Neural cell (in vitro differentiated cells): ENCODE measurements around the gene TMEM43. TPM values are rescaled to one million over a fixed set of nuclear protein-coding genes. Genes with fewer than 3 reads are reported as not detected.

Source experiments
- H2AFZ ChIP-seq: fragments of 200-600, 300-800 bp; sonication (generic), shearing (Covaris generic); 2 replicates; pipeline ENCODE4 v1.6.0; 2014; ENCODE audit warnings: low read depth, mild to moderate bottlenecking, antibody characterized with exemption, low read length, moderate library complexity
- H3F3A ChIP-seq: fragments of 200-600 bp; shearing (Covaris generic); 2 replicates; pipeline ENCODE4 v1.6.1; 2016; ENCODE audit warnings: mild to moderate bottlenecking, moderate library complexity, mixed read lengths, antibody characterized with exemption, low read length; ENCODE audit not compliant: insufficient read depth, poor library complexity, severe bottlenecking
- H3K27ac ChIP-seq: fragments of 200-600, 300-800 bp; sonication (generic), shearing (Covaris generic); 2 replicates; pipeline ENCODE4 v1.5.1; 2014; ENCODE audit warnings: mild to moderate bottlenecking, low read length, moderate library complexity
- H3K27me3 ChIP-seq: fragments of 300-800, 200-600 bp; sonication (generic), shearing (Covaris generic); 2 replicates; pipeline ENCODE4 v1.6.0; 2014; ENCODE audit warnings: mild to moderate bottlenecking, low read depth, low read length, moderate library complexity; ENCODE audit not compliant: insufficient read depth
- H3K36me3 ChIP-seq: fragments of 300-800, 200-600 bp; sonication (generic), shearing (Covaris generic); 2 replicates; pipeline ENCODE4 v1.5.1; 2014; ENCODE audit warnings: mild to moderate bottlenecking, antibody characterized with exemption, low read length, moderate library complexity; ENCODE audit not compliant: insufficient read depth
- H3K4me2 ChIP-seq: fragments of 300-800, 200-600 bp; sonication (generic), shearing (Covaris generic); 2 replicates; pipeline ENCODE4 v1.6.0; 2014; ENCODE audit warnings: mild to moderate bottlenecking, low read length
- H3K4me3 ChIP-seq: fragments of 300-800, 200-600 bp; sonication (generic), shearing (Covaris generic); 2 replicates; pipeline ENCODE4 v1.5.1; 2014; ENCODE audit warnings: mild to moderate bottlenecking, low read length, moderate library complexity
- H3K79me2 ChIP-seq: fragments of 200-600 bp; shearing (Covaris generic); replicated peaks from 2 replicates; pipeline ENCODE4 v1.6.0; 2014; ENCODE audit warnings: mild to moderate bottlenecking, low read length, moderate library complexity; ENCODE audit not compliant: insufficient read depth
- H3K9ac ChIP-seq: fragments of 300-800, 200-600 bp; sonication (generic), shearing (Covaris generic); 2 replicates; pipeline ENCODE4 v1.6.1; 2016; ENCODE audit warnings: mild to moderate bottlenecking, low read length, mixed read lengths
- H3K9me2 ChIP-seq: fragments of 200-600 bp; shearing (Covaris generic); 2 replicates; pipeline ENCODE4 v1.6.1; 2016; ENCODE audit warnings: mild to moderate bottlenecking, low read length, mixed read lengths; ENCODE audit not compliant: insufficient read depth
- H3K9me3 ChIP-seq: fragments of 200-600, 300-800 bp; sonication (generic), shearing (Covaris generic); 2 replicates; pipeline ENCODE4 v1.6.1; 2016; ENCODE audit warnings: mild to moderate bottlenecking, mixed run types, low read length, moderate library complexity, mixed read lengths
- H4K20me1 ChIP-seq: fragments of 200-600 bp; shearing (Covaris generic); 2 replicates; pipeline ENCODE4 v1.6.1; 2016; ENCODE audit warnings: mild to moderate bottlenecking, mixed run types; ENCODE audit not compliant: insufficient read depth
- EP300 ChIP-seq: fragments of 450-650 bp; conservative IDR thresholded peaks from 2 replicates; pipeline ENCODE4 v1.6.1; 2014; ENCODE audit warnings: antibody characterized with exemption, mild to moderate bottlenecking, moderate library complexity; ENCODE audit not compliant: poor library complexity, severe bottlenecking
- EZH2 ChIP-seq: fragments of 200-600, 300-800 bp; shearing (Covaris generic), sonication (generic); IDR thresholded peaks from 2 replicates; pipeline ENCODE4 v1.6.1; 2014; ENCODE audit warnings: antibody characterized with exemption, low read length, borderline replicate concordance, mild to moderate bottlenecking; ENCODE audit not compliant: insufficient read depth, poor library complexity, severe bottlenecking
- MXI1 ChIP-seq: fragments of 450-650 bp; conservative IDR thresholded peaks from 2 replicates; pipeline ENCODE4 v1.6.1; 2014; ENCODE audit warnings: antibody characterized with exemption, mild to moderate bottlenecking; ENCODE audit not compliant: poor library complexity, severe bottlenecking
- POLR2AphosphoS5 ChIP-seq: IDR thresholded peaks from 2 replicates; pipeline ENCODE4 v1.6.1; 2012
- RAD21 ChIP-seq: fragments of 450-650 bp; conservative IDR thresholded peaks from 2 replicates; pipeline ENCODE4 v1.6.1; 2014; ENCODE audit warnings: antibody characterized with exemption, mild to moderate bottlenecking, moderate library complexity
- REST ChIP-seq: IDR thresholded peaks from 2 replicates; pipeline ENCODE4 v1.6.1; 2012; ENCODE audit warnings: borderline replicate concordance
- SMC3 ChIP-seq: fragments of 450-650 bp; conservative IDR thresholded peaks from 2 replicates; pipeline ENCODE4 v1.6.1; 2014; ENCODE audit warnings: antibody characterized with exemption, mild to moderate bottlenecking, moderate library complexity; ENCODE audit not compliant: poor library complexity
- TAF1 ChIP-seq: IDR thresholded peaks from 2 replicates; pipeline ENCODE4 v1.6.1; 2012; ENCODE audit warnings: low read depth
- polyA plus RNA-seq: library from polyadenylated mRNA; depleted of rRNA; stranded (reverse); fragments of >200 nt; gene quantifications from 2 replicates; pipeline ENCODE4 v1.2.3, GENCODE V29; 2014
- TF ChIP-seq, protein P1 (sequence below): fragments of 450-650 bp; IDR thresholded peaks from 2 replicates; pipeline ENCODE4 v1.5.1; 2014; ENCODE audit warnings: antibody characterized with exemption, mild to moderate bottlenecking, moderate library complexity; ENCODE audit not compliant: poor library complexity, severe bottlenecking

Gene TMEM43
- polyA plus RNA-seq, 1 donor from 2014 or later = 61.3 TPM

GRCh38 chr3:14178247-14179113 is 53.6 kb downstream of the TMEM43 start, which contains the start of the genes LSM3 and XPC:
LSM3 (plus strand) TSS chr3:14178817; CDS start chr3:14178861, 44 bp downstream.
XPC (minus strand) TSS chr3:14178601; CDS start chr3:14178568, 33 bp downstream.
- Histone ChIP-seq H2AFZ (peak within 1 kb of the TSS; percentile 92), H3K9ac (peak within 1 kb of the TSS; percentile 86), H3K4me3 (peak within 1 kb of the TSS; percentile 85), H3K36me3 (no peaks in the 10 kb centered on the region), H3K27me3 (no peaks in the 10 kb centered on the region), H4K20me1 (no peaks in the 10 kb centered on the region), H3K27ac (peak within 1 kb of the TSS; percentile 82), H3K79me2 (peaks cover 61% of the 10 kb centered on the region), H3K9me3 (no peaks in the 10 kb centered on the region), H3K9me2 (no peaks in the 10 kb centered on the region), H3F3A (no peaks in the 10 kb centered on the region), H3K4me2 (peak within 1 kb of the TSS; percentile 96)
- peak; percentile 96 for TF ChIP-seq POLR2AphosphoS5
- TF ChIP-seq, protein P1, sequence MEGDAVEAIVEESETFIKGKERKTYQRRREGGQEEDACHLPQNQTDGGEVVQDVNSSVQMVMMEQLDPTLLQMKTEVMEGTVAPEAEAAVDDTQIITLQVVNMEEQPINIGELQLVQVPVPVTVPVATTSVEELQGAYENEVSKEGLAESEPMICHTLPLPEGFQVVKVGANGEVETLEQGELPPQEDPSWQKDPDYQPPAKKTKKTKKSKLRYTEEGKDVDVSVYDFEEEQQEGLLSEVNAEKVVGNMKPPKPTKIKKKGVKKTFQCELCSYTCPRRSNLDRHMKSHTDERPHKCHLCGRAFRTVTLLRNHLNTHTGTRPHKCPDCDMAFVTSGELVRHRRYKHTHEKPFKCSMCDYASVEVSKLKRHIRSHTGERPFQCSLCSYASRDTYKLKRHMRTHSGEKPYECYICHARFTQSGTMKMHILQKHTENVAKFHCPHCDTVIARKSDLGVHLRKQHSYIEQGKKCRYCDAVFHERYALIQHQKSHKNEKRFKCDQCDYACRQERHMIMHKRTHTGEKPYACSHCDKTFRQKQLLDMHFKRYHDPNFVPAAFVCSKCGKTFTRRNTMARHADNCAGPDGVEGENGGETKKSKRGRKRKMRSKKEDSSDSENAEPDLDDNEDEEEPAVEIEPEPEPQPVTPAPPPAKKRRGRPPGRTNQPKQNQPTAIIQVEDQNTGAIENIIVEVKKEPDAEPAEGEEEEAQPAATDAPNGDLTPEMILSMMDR = no peak
- TF ChIP-seq SMC3 = peak; percentile 39
- peak; percentile 23 for TF ChIP-seq RAD21
- TF ChIP-seq EZH2 = no peak
- peak; percentile 42 for TF ChIP-seq EP300
- TF ChIP-seq MXI1 = peak; percentile 87
- TF ChIP-seq REST = peak; percentile 85
- TF ChIP-seq TAF1 = peak; percentile 85

DNA sequence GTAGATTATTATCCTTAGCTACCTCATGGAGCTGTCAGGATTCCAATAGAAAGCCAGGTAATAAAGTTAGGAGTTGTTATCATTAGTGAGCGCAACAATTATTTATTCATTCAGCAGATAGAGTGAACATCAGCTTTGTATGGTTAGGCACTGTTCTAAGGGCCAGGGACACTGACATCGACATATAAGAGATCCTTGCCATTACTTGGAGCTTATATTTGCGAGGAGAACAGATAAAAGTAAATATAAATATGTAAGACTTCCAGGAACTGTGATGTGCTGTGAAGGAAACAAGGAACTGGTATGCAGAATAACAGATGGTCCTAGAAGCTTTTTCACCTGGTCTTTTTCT is 54.2 kb downstream of the TMEM43 start:
- H3K9ac ChIP-seq = peak overlapping the region; percentile 86
- H3K36me3 ChIP-seq = no peaks in the 10 kb centered on the region
- no peaks in the 10 kb centered on the region for H3F3A ChIP-seq
- peak overlapping the region; percentile 96 for H3K4me2 ChIP-seq
- peak overlapping the region; percentile 92 for H2AFZ ChIP-seq
- H3K9me2 ChIP-seq = no peaks in the 10 kb centered on the region
- TF ChIP-seq EZH2 (no peak), RAD21 (no peak), REST (no peak)
- TF ChIP-seq, protein P1 = no peak
- peaks cover 55% of the 10 kb centered on the region for H3K79me2 ChIP-seq
- no peaks in the 10 kb centered on the region for H3K9me3 ChIP-seq
- no peaks in the 10 kb centered on the region for H3K27me3 ChIP-seq
- H4K20me1 ChIP-seq = no peaks in the 10 kb centered on the region
- peak overlapping the region; percentile 82 for H3K27ac ChIP-seq
- peak overlapping the region; percentile 85 for H3K4me3 ChIP-seq
